ENCODE measurements around the gene CPO. TPM values are rescaled to one million over a fixed set of nuclear protein-coding genes. Genes with fewer than 3 reads are reported as not detected.

Gene CPO
- total RNA-seq, 1 donor from 2014 or later: not detected

DNA sequence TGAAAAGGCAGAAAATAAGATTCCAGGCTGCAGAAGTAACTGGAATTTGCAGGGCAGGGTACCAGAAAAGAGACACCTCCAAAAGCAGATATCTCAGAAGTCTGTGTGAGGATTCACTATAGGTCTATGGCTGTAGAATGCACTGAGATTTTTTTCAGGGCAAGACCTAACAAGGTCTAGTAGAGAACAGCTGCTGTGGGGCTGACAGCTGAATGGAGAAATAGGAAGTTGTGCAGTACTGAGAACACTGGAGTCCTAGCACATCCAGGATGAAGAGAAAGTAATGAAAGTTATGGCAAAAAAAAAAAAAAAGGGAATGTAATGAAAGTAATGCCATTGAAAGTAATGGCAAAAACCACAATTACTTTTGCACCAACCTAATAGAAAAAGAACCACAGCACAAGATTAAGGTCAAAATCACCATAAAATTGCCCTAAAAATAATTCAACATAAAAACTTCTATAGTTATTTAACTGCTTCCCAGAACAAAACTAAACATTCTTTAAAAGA, 57.3 kb downstream of the CPO start:
- H3K9me3 Mint-ChIP-seq (ENCODE audit: unreplicated experiment): peaks cover 1% of the 10 kb centered on the region
- H3K27ac Mint-ChIP-seq (ENCODE audit: unreplicated experiment): no peak overlapping the region
- DNase-seq: no peak
- TF ChIP-seq, protein P1, sequence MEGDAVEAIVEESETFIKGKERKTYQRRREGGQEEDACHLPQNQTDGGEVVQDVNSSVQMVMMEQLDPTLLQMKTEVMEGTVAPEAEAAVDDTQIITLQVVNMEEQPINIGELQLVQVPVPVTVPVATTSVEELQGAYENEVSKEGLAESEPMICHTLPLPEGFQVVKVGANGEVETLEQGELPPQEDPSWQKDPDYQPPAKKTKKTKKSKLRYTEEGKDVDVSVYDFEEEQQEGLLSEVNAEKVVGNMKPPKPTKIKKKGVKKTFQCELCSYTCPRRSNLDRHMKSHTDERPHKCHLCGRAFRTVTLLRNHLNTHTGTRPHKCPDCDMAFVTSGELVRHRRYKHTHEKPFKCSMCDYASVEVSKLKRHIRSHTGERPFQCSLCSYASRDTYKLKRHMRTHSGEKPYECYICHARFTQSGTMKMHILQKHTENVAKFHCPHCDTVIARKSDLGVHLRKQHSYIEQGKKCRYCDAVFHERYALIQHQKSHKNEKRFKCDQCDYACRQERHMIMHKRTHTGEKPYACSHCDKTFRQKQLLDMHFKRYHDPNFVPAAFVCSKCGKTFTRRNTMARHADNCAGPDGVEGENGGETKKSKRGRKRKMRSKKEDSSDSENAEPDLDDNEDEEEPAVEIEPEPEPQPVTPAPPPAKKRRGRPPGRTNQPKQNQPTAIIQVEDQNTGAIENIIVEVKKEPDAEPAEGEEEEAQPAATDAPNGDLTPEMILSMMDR (IDR thresholded peaks at IDR 0.05; ENCODE audit: partially characterized antibody, unreplicated experiment): no peak
- H3K4me1 Mint-ChIP-seq (ENCODE audit: low read depth, unreplicated experiment): peaks cover 13% of the 10 kb centered on the region
- peaks cover 13% of the 10 kb centered on the region for H3K36me3 Mint-ChIP-seq (ENCODE audit: unreplicated experiment)
- H3K4me3 Mint-ChIP-seq (ENCODE audit: unreplicated experiment): no peak overlapping the region
- H3K27me3 Mint-ChIP-seq (ENCODE audit: unreplicated experiment): peaks cover 5% of the 10 kb centered on the region

DNA sequence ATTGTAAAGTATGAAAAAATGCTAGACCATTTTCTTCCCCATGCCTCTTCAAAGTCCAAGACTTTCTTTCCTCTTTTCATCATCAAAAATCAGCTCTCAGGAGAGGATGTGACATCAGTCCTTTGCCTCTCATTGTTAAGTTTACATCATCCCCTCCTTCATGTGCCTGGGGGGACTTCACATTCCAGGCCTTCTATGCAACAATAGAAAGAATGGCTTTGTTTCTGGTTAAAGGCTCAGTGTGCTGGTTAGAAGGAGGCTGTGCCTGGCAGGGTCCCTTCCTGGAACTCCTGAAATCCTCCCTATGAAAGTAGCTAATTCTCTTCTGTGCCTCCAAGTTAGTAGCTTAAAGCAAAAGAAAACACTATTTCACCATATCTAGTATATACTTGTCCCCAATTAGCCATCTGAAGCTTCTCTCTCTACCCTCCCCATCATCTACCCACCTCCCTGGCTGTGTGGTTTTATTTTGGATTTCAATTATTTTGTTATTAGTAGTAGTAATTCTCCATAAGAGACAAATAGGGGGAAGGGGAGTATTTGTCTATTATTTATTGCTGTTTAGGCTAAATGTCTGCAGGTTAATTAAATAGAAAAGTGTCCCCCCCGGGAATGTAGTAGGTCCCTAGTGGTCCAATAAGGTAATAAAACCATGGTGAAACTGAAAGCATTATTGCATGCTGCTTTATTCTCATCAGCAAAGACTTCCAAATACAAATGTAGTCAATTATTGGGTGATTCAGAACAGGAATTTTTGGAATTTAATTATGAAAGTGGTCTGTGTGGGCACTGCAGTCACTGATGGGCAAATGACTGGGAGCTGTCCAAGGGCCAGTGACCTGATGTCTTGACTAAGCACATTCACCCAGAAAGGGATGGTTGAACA, 69.0 kb downstream of the CPO start:
- H3K4me3 Mint-ChIP-seq (ENCODE audit: unreplicated experiment): no peak overlapping the region
- H3K4me1 Mint-ChIP-seq (ENCODE audit: low read depth, unreplicated experiment): peaks cover 4% of the 10 kb centered on the region
- H3K27me3 Mint-ChIP-seq (ENCODE audit: unreplicated experiment): no peaks in the 10 kb centered on the region
- TF ChIP-seq, protein P1 (IDR thresholded peaks at IDR 0.05; ENCODE audit: partially characterized antibody, unreplicated experiment): peak; percentile 27
- no peak for DNase-seq
- no peaks in the 10 kb centered on the region for H3K36me3 Mint-ChIP-seq (ENCODE audit: unreplicated experiment)
- H3K9me3 Mint-ChIP-seq (ENCODE audit: unreplicated experiment): no peaks in the 10 kb centered on the region
- no peak overlapping the region for H3K27ac Mint-ChIP-seq (ENCODE audit: unreplicated experiment)

DNA sequence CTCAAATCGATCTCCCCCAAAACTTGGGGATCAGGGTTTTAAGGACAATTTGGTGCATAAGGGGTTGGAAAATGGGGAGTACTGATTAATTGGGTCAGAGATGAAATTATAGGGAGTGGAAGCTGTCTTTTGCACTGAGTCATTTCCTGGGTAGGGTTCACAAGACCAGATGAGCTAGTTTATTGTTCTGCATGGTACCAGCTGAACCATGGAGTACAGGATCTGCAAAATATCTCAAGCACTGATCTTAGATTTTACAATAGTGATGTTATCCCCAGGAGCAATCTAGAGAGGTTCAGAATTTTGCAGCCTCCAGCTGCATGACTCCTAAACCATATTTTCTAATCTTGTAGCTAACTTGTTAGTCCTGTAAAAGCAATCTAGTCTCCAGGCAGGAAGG, 73.1 kb downstream of the CPO start:
- DNase-seq: no peak
- no peaks in the 10 kb centered on the region for H3K27me3 Mint-ChIP-seq (ENCODE audit: unreplicated experiment)
- peaks cover under 1% of the 10 kb centered on the region for H3K36me3 Mint-ChIP-seq (ENCODE audit: unreplicated experiment)
- H3K4me3 Mint-ChIP-seq (ENCODE audit: unreplicated experiment): no peak overlapping the region
- H3K9me3 Mint-ChIP-seq (ENCODE audit: unreplicated experiment): peaks cover 3% of the 10 kb centered on the region
- peaks cover 4% of the 10 kb centered on the region for H3K4me1 Mint-ChIP-seq (ENCODE audit: low read depth, unreplicated experiment)
- TF ChIP-seq, protein P1 (IDR thresholded peaks at IDR 0.05; ENCODE audit: partially characterized antibody, unreplicated experiment): no peak
- H3K27ac Mint-ChIP-seq (ENCODE audit: unreplicated experiment): no peak overlapping the region

DNA sequence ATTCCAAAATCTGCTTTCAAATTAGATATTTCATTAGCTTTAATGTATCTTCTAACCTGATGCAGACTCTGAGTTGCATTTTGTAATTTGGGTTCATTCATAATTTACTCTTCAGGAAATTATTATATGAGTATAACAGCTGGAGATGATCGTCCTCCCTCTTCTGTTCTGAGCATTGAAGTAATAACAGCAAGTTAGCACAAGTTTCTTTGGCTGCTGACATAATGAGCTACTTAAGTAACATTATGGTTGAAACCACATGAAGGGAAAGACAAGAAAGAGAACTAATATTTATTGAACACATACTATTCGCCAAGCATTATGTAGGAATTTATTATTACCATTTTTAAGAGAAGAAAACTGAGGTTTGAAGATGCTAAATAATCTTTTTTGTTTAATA, 75.1 kb downstream of the CPO start:
- TF ChIP-seq, protein P1 (IDR thresholded peaks at IDR 0.05; ENCODE audit: partially characterized antibody, unreplicated experiment): no peak
- Mint-ChIP-seq H3K4me3 (ENCODE audit: unreplicated experiment) (no peak overlapping the region), H3K36me3 (ENCODE audit: unreplicated experiment) (peaks cover 13% of the 10 kb centered on the region), H3K27ac (ENCODE audit: unreplicated experiment) (no peak overlapping the region), H3K9me3 (ENCODE audit: unreplicated experiment) (peaks cover 7% of the 10 kb centered on the region), H3K27me3 (ENCODE audit: unreplicated experiment) (no peaks in the 10 kb centered on the region), H3K4me1 (ENCODE audit: low read depth, unreplicated experiment) (no peaks in the 10 kb centered on the region)
- DNase-seq: no peak

DNA sequence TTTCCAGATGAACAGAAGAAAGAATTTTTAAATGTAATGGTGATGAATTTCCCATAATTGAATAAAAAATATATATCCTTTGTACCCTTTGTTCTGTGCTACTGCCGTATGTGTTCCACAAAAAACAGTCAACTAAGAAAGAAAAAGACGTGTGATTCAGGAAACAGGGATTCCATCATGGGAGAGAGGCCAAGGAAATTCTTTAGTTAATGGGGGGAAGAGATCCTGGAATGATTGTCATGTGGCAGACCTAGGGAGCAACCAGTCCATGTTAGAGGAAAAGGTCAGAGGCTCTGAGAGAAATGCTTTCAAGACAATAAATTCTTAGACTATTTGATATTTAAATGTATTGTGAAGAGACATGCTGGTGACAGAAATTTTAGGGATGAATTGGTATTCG, 76.6 kb downstream of the CPO start:
- H3K27ac Mint-ChIP-seq (ENCODE audit: unreplicated experiment): no peak overlapping the region
- no peak for DNase-seq
- H3K4me3 Mint-ChIP-seq (ENCODE audit: unreplicated experiment): no peak overlapping the region
- H3K36me3 Mint-ChIP-seq (ENCODE audit: unreplicated experiment): peaks cover 13% of the 10 kb centered on the region
- H3K27me3 Mint-ChIP-seq (ENCODE audit: unreplicated experiment): no peaks in the 10 kb centered on the region
- TF ChIP-seq, protein P1 (IDR thresholded peaks at IDR 0.05; ENCODE audit: partially characterized antibody, unreplicated experiment): no peak
- peaks cover 7% of the 10 kb centered on the region for H3K9me3 Mint-ChIP-seq (ENCODE audit: unreplicated experiment)
- H3K4me1 Mint-ChIP-seq (ENCODE audit: low read depth, unreplicated experiment): no peaks in the 10 kb centered on the region
